ENCODE data around the gene NPBWR2. TPM values are rescaled to one million over a fixed set of nuclear protein-coding genes. Genes with fewer than 3 reads are reported as not detected.

The NPBWR2 gene
- total RNA-seq, 1 donor from 2014 or later: not detected

- Mint-ChIP-seq H3K27me3 (ENCODE audit: low read depth, unreplicated experiment) (peaks cover 18% of the 10 kb centered on the region), H3K4me3 (ENCODE audit: unreplicated experiment) (no peak overlapping the region), H3K36me3 (ENCODE audit: low read depth, unreplicated experiment) (peaks cover 2% of the 10 kb centered on the region), H3K27ac (ENCODE audit: unreplicated experiment) (no peak overlapping the region), H3K9me3 (ENCODE audit: unreplicated experiment) (peaks cover 18% of the 10 kb centered on the region), H3K4me1 (ENCODE audit: low read depth, unreplicated experiment) (peaks cover 5% of the 10 kb centered on the region)
- Histone ChIP-seq H3K27me3 (ENCODE audit: insufficient read depth, low read length) (no peaks in the 10 kb centered on the region), H2AFZ (ENCODE audit: low read depth, low read length) (no peak overlapping the region), H3K9me3 (ENCODE audit: insufficient read depth, low read depth, low read length) (peaks cover 6% of the 10 kb centered on the region), H3K4me3 (ENCODE audit: insufficient read depth, low read depth, low read length) (no peak overlapping the region), H3K4me1 (ENCODE audit: insufficient read depth, low read length) (peaks cover 4% of the 10 kb centered on the region), H3K36me3 (ENCODE audit: insufficient read depth, low read length) (no peaks in the 10 kb centered on the region), H3K79me2 (ENCODE audit: insufficient read depth, low read length) (no peaks in the 10 kb centered on the region), H3K4me2 (ENCODE audit: low read length) (no peak overlapping the region), H3K9ac (ENCODE audit: low read length) (no peak overlapping the region), H4K20me1 (ENCODE audit: insufficient read depth, low read length) (no peaks in the 10 kb centered on the region), H3K27ac (ENCODE audit: low read depth, low read length) (no peak overlapping the region)
- TF ChIP-seq EZH2 (IDR thresholded peaks at IDR 0.05; ENCODE audit: insufficient read depth, low read length): no peak
- no peak for TF ChIP-seq CTCF (IDR thresholded peaks at IDR 0.05; ENCODE audit: insufficient read depth, low read depth, low read length)
- DNase-seq (ENCODE audit: low read depth) (no peak), FAIRE-seq (no peak)
Observed at GRCh38 chr20:64149141-64149540, 41.8 kb upstream of the NPBWR2 start.

GRCh38 chr20:64148581-64148980 is 41.2 kb upstream of the NPBWR2 start:
- DNase-seq (ENCODE audit: low read depth) (no peak), FAIRE-seq (no peak)
- Histone ChIP-seq H3K27me3 (ENCODE audit: insufficient read depth, low read length) (no peaks in the 10 kb centered on the region), H3K9me3 (ENCODE audit: insufficient read depth, low read depth, low read length) (peaks cover 6% of the 10 kb centered on the region), H3K27ac (ENCODE audit: low read depth, low read length) (no peak overlapping the region), H3K79me2 (ENCODE audit: insufficient read depth, low read length) (no peaks in the 10 kb centered on the region), H4K20me1 (ENCODE audit: insufficient read depth, low read length) (no peaks in the 10 kb centered on the region), H3K36me3 (ENCODE audit: insufficient read depth, low read length) (no peaks in the 10 kb centered on the region), H3K4me2 (ENCODE audit: low read length) (no peak overlapping the region), H2AFZ (ENCODE audit: low read depth, low read length) (no peak overlapping the region), H3K4me1 (ENCODE audit: insufficient read depth, low read length) (peaks cover 4% of the 10 kb centered on the region), H3K4me3 (ENCODE audit: insufficient read depth, low read depth, low read length) (no peak overlapping the region), H3K9ac (ENCODE audit: low read length) (no peak overlapping the region)
- no peak for TF ChIP-seq EZH2 (IDR thresholded peaks at IDR 0.05; ENCODE audit: insufficient read depth, low read length)
- TF ChIP-seq CTCF (IDR thresholded peaks at IDR 0.05; ENCODE audit: insufficient read depth, low read depth, low read length): no peak
- Mint-ChIP-seq H3K27ac (ENCODE audit: unreplicated experiment) (no peak overlapping the region), H3K36me3 (ENCODE audit: low read depth, unreplicated experiment) (peaks cover 2% of the 10 kb centered on the region), H3K4me3 (ENCODE audit: unreplicated experiment) (no peak overlapping the region), H3K9me3 (ENCODE audit: unreplicated experiment) (peaks cover 18% of the 10 kb centered on the region), H3K4me1 (ENCODE audit: low read depth, unreplicated experiment) (peaks cover 5% of the 10 kb centered on the region), H3K27me3 (ENCODE audit: low read depth, unreplicated experiment) (peaks cover 18% of the 10 kb centered on the region)

- peaks cover 27% of the 10 kb centered on the region for H3K27me3 Mint-ChIP-seq (ENCODE audit: low read depth, unreplicated experiment)
- peaks cover 18% of the 10 kb centered on the region for H3K9me3 Mint-ChIP-seq (ENCODE audit: unreplicated experiment)
- H3K4me3 Mint-ChIP-seq (ENCODE audit: unreplicated experiment): no peak overlapping the region
- no peak overlapping the region for H3K9ac ChIP-seq (ENCODE audit: low read length)
- no peak overlapping the region for H3K4me2 ChIP-seq (ENCODE audit: low read length)
- H2AFZ ChIP-seq (ENCODE audit: low read depth, low read length): no peak overlapping the region
- H3K9me3 ChIP-seq (ENCODE audit: insufficient read depth, low read depth, low read length): peaks cover 6% of the 10 kb centered on the region
- H3K36me3 ChIP-seq (ENCODE audit: insufficient read depth, low read length): no peaks in the 10 kb centered on the region
- H4K20me1 ChIP-seq (ENCODE audit: insufficient read depth, low read length): no peaks in the 10 kb centered on the region
- peaks cover 2% of the 10 kb centered on the region for H3K36me3 Mint-ChIP-seq (ENCODE audit: low read depth, unreplicated experiment)
- H3K27ac Mint-ChIP-seq (ENCODE audit: unreplicated experiment): no peak overlapping the region
- peaks cover 4% of the 10 kb centered on the region for H3K4me1 ChIP-seq (ENCODE audit: insufficient read depth, low read length)
- peaks cover 2% of the 10 kb centered on the region for H3K4me1 Mint-ChIP-seq (ENCODE audit: low read depth, unreplicated experiment)
- TF ChIP-seq EZH2 (IDR thresholded peaks at IDR 0.05; ENCODE audit: insufficient read depth, low read length): no peak
- no peak for TF ChIP-seq CTCF (IDR thresholded peaks at IDR 0.05; ENCODE audit: insufficient read depth, low read depth, low read length)
- H3K27ac ChIP-seq (ENCODE audit: low read depth, low read length): no peak overlapping the region
- FAIRE-seq: no peak
- DNase-seq (ENCODE audit: low read depth): no peak
- peaks cover 4% of the 10 kb centered on the region for H3K27me3 ChIP-seq (ENCODE audit: insufficient read depth, low read length)
- H3K79me2 ChIP-seq (ENCODE audit: insufficient read depth, low read length): no peaks in the 10 kb centered on the region
- no peak overlapping the region for H3K4me3 ChIP-seq (ENCODE audit: insufficient read depth, low read depth, low read length)
Observed at GRCh38 chr20:64146936-64147477, 39.6 kb upstream of the NPBWR2 start.

Data from astrocyte (in vitro differentiated cells and primary cell).